H7 (cell line): ENCODE results near the gene RADIL. TPM values are rescaled to one million over a fixed set of nuclear protein-coding genes. Genes with fewer than 3 reads are reported as not detected.

ENCODE experiments used
- DNase-seq: peaks from one replicate; pipeline ENCODE4 v3.0.0; 2012
- H3K27me3 ChIP-seq: 2 replicates; pipeline ENCODE4 v1.6.0; 2011; ENCODE audit warnings: mild to moderate bottlenecking, low read length; ENCODE audit not compliant: control insufficient read depth, insufficient read depth
- H3K36me3 ChIP-seq: replicated peaks from 2 replicates; pipeline ENCODE4 v1.5.1; 2011; ENCODE audit warnings: low read length; ENCODE audit not compliant: control insufficient read depth, insufficient read depth
- H3K4me3 ChIP-seq: 2 replicates; pipeline ENCODE4 v1.5.1; 2011; ENCODE audit warnings: low read depth, mild to moderate bottlenecking, control low read depth, low read length, moderate library complexity; ENCODE audit not compliant: insufficient read depth
- total RNA-seq: library from RNA; depleted of rRNA; stranded (reverse); fragments of >200 nt; shearing (Covaris generic); gene quantifications from 2 replicates; pipeline ENCODE4 v1.2.3, GENCODE V29; 2014

RADIL gene
- total RNA-seq, 1 experiment from 2014 or later, result 9.8 TPM

DNA sequence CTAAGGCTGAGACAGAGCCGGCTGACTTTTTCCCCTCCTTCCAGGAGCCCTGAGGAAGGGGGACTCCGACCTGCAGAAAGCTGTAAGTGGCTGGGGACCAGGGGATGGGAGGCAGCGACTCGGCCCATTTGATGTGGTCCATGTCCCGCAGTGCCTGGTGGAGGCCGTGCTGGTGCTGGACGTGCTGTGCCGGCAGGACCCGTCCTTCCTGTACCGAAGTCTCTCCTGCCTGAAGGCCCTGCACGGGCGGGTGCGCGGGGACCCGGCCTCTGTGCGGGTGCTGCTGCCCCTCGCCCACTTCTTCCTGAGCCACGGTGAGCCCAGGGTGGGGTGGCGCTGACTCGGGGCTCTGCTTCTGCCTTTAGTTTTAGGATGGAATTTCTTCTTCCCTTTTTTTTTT lies 98.1 kb downstream of the RADIL start:
- H3K4me3 ChIP-seq, result no peak overlapping the region
- DNase-seq, result no peak
- no peaks in the 10 kb centered on the region for H3K27me3 ChIP-seq
- H3K36me3 ChIP-seq, result peaks cover 7% of the 10 kb centered on the region

DNA sequence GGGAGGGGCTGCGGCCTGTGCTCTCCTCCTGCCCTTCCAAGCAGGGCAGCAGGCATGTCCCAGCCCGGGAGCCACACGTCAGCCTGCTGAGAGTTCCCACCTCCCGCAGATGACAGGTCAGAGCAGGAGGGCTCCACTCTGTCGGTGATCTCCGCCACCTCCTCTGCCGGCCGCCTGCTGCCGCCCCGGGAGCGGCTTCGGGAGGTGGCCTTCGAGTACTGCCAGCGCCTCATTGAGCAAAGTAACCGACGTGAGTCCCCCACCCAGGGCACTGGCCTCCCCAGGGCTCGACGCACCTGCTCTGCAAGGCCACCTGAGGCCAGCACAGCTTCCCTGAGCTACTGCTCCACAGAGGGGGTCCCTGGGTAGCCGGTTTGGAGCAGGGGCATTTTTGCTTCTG lies 98.7 kb downstream of the RADIL start:
- H3K36me3 ChIP-seq, result peaks cover 7% of the 10 kb centered on the region
- no peaks in the 10 kb centered on the region for H3K27me3 ChIP-seq
- no peak overlapping the region for H3K4me3 ChIP-seq
- DNase-seq, result no peak

DNA sequence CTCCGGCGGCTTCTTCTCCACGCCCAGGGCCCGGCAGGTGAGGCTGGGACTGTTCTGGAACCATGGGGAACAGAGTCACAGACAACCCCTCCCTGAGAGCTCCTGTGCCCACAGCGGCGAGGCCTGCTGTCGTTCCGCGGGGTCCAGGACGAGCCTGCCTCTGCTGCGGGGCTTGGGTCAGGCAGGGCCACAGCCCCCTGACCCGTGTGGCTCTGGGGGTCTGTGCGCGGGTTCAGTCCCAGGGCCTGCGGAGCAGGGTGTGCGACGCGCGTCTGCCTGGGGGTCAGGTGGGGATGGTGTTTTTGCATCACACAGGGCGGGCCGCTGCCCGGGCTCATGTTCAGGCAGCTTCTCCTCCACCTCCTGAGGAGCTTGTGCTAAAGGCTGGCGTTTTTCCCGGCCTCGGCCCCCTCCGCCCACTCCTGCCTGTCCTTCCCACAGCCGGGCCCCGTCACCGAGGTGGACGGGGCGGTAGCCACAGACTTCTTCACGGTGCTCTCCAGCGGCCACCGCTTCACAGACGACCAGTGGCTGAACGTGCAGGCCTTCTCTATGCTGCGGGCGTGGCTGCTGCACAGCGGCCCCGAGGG lies 99.7 kb downstream of the RADIL start:
- Histone ChIP-seq H3K4me3 (no peak overlapping the region), H3K36me3 (peaks cover 7% of the 10 kb centered on the region), H3K27me3 (no peaks in the 10 kb centered on the region)
- DNase-seq, result no peak

DNA sequence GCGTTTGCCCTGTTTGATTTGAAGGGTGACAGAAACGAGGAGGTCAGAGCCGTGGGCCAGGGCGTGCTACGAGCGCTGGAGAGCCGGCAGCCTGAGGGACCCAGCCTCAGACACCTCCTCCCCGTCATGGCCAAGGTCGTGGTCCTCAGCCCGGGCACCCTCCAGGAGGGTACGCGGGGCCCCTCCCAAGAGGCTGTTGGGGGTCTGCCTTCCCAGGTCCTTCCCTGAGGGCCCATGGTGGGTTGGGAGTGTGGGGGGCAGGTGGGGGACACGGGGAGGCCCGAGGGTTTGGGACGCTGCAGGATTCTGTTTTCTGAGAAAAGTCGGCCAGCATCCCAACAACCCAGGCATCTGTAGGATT lies 100.2 kb downstream of the RADIL start:
- H3K36me3 ChIP-seq, result peaks cover 7% of the 10 kb centered on the region
- H3K27me3 ChIP-seq, result no peaks in the 10 kb centered on the region
- no peak for DNase-seq
- no peak overlapping the region for H3K4me3 ChIP-seq

DNA sequence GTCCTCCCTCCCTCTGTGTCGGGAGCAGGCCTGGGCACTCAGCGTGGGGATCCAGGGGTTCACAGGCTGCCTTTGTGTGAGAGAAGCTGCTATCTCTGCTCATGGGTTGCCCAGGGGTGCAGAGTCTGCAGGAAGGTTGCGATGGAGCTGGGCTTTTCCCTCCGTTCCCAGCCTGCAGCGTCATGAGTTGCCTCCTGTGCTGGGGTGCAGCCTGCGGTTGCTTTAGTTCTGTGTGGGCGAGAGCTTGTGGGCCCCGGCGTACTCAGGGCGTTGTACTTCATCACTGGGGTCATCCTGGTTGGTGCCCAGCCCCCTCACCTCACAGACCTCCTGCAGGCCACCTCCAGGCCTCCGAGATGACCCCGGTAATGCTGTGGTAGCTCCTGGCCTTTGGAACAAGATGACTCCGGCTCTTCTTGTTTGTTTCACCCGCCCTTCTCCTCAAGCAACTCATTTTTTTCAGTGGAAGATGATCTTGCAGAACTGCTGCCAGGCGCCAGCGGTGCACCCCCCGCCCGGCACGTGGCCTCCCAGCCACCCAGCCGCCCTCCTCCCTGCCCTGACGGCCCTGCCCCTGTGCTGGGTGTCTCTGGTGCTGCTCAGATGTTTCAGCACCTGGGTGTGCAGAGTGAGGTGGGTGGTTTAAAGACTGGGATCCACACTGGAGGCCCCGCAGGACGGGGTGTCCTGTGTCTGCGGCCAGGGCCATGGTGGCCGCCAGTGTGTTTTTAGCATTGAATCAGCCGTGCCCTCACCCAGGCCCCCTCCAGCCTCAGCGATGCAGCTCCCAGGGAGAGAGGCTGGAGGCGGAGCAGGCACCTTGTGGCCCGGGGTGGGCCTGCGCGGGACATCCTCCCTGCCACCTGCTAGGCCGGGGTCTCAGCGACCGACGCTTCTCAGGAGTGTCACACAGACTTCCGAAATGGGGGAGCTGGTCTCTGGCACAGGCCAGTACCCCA lies 100.9 kb downstream of the RADIL start:
- no peak for DNase-seq
- no peak overlapping the region for H3K4me3 ChIP-seq
- H3K36me3 ChIP-seq, result peaks cover 7% of the 10 kb centered on the region
- H3K27me3 ChIP-seq, result no peaks in the 10 kb centered on the region

DNA sequence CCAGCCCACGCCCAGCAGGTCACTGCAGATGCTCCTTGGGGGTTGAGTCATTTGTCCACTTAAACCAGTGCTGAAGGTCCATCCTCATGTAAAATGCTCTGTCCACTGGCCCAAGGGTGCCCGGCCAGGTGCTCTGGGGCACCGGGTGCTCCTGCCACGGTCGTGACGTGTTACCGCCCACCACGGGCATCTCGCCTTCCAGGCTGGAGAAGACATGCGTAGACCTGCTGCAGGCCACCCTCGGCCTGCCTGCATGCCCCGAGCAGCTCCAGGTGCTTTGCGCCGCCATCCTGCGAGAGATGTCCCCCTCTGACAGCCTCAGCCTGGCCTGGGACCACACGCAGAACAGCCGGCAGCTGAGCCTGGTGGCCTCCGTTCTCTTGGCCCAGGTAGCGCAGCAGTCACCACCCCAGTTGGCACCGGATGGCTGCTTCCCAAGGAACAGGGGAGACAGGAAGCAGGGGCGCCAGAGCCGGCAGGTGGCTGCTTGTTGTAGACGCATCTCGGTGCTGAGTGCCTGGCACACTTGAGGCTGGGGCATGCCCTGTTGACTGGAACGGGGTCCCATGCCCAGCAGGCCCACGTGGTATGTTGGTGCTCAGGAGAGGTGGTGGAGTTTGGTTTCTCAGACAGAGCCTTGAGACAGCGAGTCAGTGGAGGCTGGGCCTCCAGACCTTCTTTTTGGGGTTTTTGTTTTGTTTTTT lies 102.0 kb downstream of the RADIL start:
- Histone ChIP-seq H3K27me3 (no peaks in the 10 kb centered on the region), H3K4me3 (no peak overlapping the region), H3K36me3 (peaks cover 7% of the 10 kb centered on the region)
- no peak for DNase-seq

DNA sequence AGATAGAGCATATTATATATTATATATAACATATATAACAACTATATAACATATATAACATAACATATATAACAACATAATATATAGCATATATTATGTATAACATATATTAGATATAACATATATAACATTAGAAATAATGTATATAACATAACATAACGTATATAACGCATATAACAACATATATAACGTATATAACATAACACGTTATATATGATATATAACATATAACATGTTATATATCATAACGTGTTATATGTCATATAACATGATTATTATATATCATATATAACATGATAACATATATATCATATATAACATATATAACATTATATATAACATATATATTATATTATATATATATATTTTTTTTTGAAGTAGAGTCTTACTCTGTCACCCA lies 104.4 kb downstream of the RADIL start:
- H3K27me3 ChIP-seq, result no peaks in the 10 kb centered on the region
- no peak for DNase-seq
- no peak overlapping the region for H3K4me3 ChIP-seq
- H3K36me3 ChIP-seq, result peaks cover 6% of the 10 kb centered on the region

DNA sequence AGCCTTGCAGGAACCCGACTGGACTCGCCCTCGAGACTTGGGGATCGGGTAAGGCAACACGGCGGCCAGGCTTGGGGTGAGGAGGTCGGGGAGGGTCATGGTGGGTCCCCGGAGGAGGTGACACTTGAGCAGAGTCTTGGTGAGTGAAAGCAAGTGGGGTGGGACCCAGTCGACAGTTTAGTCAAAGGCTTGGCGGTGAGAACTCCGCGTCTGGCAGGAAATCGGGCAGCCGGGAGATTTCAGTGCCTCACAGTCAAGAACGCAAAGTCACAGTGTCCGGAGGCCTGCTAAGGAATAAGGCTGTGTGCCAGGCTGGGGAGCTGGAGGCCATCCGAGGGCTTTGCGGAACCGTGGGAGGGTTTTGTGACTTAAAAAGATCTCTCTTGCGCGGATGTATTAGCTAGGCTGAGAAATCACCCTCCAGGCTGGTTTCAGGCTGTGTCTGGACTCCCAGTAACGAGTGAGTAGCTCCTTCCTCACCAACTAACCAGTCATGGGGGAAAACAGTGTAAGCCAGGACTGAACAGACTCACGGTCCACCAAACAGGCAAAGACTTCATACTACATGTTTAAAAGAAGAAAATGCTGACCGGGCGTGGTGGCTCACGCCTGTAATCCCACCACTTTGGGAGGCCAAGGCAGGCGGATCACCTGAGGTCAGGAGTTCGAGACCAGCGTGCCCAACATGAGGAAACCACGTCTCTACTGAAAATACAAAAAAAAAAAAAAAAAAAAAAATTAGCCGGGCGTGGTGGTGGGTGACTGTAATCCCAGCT lies 107.5 kb downstream of the RADIL start:
- Histone ChIP-seq H3K36me3 (no peaks in the 10 kb centered on the region), H3K27me3 (no peaks in the 10 kb centered on the region), H3K4me3 (peak overlapping the region; percentile 84)
- no peak for DNase-seq

DNA sequence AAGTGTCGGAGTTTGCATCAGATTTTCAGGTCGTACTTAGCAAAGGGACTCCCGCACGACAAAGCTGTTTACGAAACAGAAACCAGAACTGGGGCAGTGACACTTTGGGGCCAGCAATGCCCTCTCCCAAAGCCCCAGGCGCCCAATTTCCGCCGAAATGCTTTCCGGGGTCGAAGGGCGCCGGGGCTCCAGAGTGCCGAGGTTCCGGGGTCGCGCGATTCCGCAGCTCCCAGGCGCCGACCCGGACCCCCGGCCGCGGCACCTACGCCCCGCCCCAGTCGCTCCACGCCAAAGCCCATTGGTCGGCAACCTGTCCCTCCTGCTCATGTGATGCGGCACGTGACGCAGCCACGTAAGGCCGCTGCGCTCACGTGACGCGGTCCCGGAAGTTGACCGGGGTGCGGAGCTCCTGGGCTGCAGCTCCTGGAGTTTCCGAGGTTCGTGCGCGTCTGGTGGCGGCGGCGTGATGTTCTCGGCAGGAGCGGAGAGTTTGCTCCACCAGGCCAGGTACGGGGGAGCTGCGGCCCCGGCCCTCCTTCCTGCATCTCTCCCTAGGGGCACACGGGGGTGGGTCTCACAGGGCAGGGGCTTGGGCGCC lies 108.2 kb downstream of the RADIL start, which contains the start of gene AP5Z1:
AP5Z1 (plus strand) TSS at position 374 of the 598 bp plus-strand sequence; CDS start at position 467, 93 bp downstream.
- Histone ChIP-seq H3K4me3 (peak within 1 kb of the TSS; percentile 84), H3K27me3 (no peaks in the 10 kb centered on the region), H3K36me3 (no peaks in the 10 kb centered on the region)
- DNase-seq, result peak; percentile 100

DNA sequence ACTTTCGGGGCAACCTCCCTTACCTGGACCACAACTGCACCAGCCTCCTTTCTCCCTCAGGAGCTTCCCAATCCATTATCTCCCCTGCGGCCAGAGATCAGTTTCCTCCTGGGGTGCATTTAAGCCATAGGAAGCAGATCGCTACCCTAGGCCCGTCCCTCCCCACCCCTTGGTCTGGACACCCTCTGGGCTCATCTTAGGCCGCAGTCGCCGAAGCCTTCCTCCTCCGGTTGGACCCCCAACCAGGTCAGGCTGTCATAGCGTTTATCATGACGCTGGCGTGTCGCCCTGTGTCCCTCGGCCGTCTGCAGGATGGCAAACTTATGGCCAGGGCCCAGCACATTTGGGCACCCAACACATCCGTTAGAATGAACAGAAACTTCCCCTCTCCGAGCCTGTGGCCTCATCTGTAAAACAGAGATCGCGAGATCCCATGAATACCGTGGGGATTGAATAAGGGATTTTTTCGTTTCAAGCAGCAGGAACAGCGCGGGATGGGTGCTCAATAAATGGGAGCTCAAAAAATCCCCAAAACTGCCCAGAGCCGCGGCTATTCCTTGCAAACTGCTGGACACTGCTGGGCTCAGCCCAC lies 108.8 kb downstream of the RADIL start:
- Histone ChIP-seq H3K27me3 (no peaks in the 10 kb centered on the region), H3K4me3 (peak overlapping the region; percentile 84), H3K36me3 (no peaks in the 10 kb centered on the region)
- no peak for DNase-seq

DNA sequence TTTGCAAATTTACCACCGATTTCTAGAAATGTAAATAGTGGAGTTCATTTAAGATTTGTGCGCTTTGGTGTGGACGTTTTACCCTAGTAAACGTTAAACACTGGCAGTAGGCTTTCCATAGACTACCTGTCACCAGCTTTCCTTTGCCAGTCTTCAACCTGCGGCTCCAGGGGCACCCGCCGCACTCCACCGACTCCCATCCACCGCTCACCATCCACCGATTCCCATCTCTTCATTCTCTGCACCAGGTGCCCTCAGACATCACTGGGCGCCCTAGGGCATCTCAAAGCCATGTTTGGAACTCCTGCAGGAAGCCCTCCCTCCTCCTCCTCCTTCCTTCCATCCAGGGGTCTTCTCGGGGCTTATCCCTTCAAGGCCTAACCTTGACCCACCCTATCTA lies 109.5 kb downstream of the RADIL start:
- H3K27me3 ChIP-seq, result no peaks in the 10 kb centered on the region
- H3K4me3 ChIP-seq, result no peak overlapping the region
- no peak for DNase-seq
- no peaks in the 10 kb centered on the region for H3K36me3 ChIP-seq

DNA sequence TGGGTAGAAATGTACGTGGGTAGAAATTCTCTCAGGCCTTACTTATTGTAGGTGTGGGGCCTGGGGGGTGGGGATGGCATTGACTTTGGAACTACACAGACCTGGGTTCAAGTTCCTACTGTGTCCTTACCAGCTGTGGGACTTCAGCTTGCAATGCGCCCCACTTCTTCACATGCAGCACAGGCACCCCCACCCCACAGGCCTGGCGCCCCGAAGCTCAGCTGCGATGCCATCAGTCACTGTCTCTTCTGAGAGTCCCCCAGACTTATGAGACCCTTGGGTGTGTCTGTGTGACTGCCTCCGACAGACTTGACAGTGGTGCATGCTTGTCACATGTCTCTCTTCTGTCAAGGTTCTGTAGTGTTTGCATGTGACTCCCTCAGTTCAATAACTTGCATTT lies 111.2 kb downstream of the RADIL start:
- Histone ChIP-seq H3K4me3 (no peak overlapping the region), H3K36me3 (no peaks in the 10 kb centered on the region), H3K27me3 (no peaks in the 10 kb centered on the region)
- DNase-seq, result no peak

DNA sequence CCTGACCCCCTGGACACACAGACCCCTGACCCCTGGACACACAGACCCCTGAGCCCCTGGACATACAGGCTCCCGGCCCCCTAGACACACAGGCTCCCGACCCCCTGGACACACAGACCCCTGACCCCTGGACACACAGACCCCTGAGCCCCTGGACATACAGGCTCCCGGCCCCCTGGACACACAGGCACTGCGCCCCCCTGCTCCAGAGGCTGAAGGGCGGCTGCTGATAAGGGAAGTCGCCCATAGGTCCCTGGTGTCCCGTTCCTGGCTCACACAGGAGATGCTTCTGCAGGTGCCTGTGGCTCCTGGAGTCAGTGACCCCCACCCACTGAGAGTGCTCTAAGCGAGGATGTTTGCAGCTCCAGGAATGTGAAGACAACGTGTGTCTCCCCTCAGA lies 111.8 kb downstream of the RADIL start:
- no peak overlapping the region for H3K4me3 ChIP-seq
- no peaks in the 10 kb centered on the region for H3K36me3 ChIP-seq
- no peaks in the 10 kb centered on the region for H3K27me3 ChIP-seq
- no peak for DNase-seq

DNA sequence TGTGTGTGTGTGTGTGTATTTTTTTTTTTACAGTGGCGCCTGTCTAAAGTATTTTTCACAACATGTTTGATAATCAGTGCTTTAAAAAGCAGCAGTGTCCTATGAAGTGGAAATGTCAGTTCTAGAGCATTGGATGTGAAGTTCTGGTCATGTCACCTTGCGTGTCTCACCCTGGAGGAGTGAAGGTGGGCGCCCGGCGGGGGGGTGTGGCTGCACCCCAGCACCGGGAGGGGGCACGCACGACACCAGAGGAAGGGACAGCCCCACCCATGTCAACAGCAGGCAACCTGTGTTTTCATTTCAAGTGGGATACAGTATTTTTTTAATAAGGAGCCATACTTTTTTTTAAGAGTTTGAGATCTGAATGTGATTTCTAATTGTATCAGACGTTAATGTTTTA lies 112.6 kb downstream of the RADIL start:
- no peak overlapping the region for H3K4me3 ChIP-seq
- DNase-seq, result no peak
- no peaks in the 10 kb centered on the region for H3K27me3 ChIP-seq
- H3K36me3 ChIP-seq, result no peaks in the 10 kb centered on the region
